GM18505 (cell line): ENCODE data around the gene SERPINB10.

Source experiments
- ATAC-seq: cut with Tn5 transposase; IDR thresholded peaks from one replicate; pipeline ENCODE4 v1.9.1; 2021; ENCODE audit not compliant: unreplicated experiment
- POLR2A ChIP-seq: IDR thresholded peaks from 4 replicates; pipeline ENCODE4 v1.6.1; 2011; ENCODE audit warnings: borderline replicate concordance; ENCODE audit not compliant: insufficient read depth, insufficient read length; ENCODE audit errors: extremely low read depth

SERPINB10 gene

DNA sequence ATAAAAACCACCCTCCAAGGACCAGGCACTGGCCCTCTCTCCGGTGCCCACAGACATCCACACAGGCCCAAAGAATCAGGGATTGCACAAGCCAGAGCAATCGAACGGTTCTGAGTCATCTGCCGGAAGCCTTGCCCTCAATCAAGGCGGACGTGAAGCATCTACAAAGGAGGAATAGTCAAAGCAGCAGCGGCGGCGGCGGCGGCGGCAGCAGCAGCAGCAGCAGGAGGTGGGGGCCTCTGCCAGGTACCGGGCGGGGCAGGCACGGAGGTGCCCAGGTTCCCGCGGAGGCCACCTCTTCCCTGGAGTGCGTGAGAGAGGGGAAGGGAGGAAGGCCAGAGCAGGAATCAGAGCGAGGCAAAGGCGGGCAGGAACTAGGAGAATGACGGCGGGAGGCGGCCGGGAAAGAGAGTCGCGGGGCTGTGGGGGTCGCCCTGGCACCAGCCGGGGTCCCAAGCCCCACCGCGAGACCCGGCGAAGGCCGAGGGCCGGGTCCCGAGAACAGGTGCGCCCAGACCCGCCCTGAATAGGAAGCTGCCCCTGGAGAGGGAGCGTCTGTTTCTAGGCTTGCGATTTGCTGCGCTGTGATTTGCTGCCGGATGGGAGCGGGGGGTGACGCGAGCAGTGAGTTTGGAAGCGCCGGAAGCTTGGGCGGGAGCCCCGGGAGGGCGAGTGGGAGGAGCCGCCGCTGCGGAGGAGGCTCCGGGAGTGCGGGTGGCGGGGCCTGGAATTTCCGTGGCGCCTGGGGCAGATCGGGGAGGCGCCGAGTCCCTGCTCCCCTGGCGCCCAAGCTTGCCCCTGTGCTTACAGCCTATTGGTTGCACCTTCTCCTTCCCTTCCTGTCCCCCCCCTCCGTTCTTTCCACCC, 62.4 kb downstream of the SERPINB10 start, which contains the start of gene SERPINB8:
TSS of gene SERPINB8 (plus strand) at position 140 of the 867 bp plus-strand sequence. CDS start 8,228 bp downstream, outside the sequence.
- peak; percentile 83 for TF ChIP-seq POLR2A
- peak; percentile 92 for ATAC-seq

DNA sequence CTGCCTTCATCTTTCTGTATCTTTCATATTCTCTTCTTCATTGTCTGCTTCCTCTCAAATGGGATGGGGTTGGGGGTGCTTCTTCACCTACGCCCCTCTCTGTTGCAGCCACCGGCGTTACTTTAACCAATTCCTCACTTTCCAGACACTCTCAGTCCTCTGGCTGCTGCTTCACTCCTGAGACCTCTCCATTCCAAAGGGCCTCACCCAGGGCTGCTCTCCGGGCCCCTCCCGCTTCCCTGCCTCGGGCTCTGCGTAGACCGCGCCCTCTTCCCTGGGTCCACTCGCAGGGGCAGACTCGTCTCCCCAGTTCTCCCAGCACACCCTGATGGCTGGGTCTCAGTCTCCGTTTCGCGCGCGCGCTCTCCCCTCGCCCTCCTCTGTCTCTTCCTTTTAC, 63.0 kb downstream of the SERPINB10 start:
- TF ChIP-seq POLR2A = no peak
- ATAC-seq = no peak

DNA sequence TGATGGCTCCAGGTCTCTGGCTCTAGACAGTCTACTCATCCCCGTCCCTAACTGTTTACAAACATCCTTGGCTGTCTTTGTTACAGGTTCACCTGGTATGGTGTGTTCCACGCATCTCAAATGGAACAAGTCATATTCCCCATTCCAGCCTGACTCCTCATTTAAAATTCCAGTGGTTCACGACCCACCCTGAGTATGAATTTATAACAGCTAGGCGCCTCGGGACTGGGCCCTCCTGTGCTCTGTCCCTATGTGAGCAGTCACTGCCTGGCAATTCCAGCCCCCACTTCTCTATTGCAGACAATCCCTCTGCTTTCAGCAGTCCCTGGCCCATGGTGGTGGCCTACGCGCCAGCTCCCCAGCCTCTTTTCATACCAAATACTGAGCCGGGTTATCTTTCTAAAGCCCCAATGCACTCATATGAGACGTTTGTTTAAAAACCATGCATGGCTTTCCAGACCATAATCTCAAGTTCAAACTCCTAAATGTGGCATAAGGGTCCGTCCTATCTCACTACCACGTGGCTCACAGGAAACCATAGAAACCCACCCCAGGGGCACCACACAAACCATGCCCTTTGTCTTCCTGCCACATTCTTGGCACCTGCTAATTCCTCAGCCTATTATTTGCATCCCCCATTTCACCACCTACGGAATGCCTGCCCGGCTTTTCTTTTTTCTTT, 63.7 kb downstream of the SERPINB10 start:
- ATAC-seq = no peak
- TF ChIP-seq POLR2A = no peak

DNA sequence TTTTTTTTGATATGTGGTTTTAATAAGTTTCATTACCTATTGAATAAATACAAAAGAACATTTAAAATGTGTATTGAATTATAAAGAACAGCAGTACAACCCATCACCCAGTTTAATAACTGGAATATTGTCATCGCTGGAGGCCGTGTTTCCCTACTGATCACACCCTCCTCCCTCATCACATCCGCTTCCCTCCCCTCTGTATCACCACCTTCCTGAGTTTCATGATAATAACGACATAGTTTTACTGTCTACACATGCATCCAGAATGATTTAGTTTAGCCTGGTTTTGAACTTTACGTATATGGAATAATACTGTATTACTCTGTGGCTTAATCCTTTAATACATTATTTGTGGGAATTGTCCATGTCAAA, 64.2 kb downstream of the SERPINB10 start:
- no peak for ATAC-seq
- TF ChIP-seq POLR2A = no peak

DNA sequence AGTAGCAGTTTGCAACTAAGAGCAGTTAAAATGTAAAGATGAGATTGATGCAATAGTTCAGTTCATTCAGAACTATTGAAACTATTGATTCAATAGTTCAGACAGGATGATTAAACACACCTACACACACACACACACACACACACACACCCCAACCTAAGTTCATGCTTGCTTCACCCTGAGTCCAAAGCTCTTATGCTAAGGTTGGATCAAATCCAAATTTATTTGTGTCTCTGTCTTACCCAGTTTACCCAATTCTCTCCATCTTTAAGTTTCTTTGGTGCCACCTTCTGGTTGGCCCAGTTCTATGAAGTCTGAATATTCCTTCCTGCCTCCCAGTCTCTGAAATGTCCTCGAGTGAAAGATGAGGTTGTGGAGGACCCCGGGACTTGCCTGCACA, 67.2 kb downstream of the SERPINB10 start:
- ATAC-seq = no peak
- TF ChIP-seq POLR2A = no peak

DNA sequence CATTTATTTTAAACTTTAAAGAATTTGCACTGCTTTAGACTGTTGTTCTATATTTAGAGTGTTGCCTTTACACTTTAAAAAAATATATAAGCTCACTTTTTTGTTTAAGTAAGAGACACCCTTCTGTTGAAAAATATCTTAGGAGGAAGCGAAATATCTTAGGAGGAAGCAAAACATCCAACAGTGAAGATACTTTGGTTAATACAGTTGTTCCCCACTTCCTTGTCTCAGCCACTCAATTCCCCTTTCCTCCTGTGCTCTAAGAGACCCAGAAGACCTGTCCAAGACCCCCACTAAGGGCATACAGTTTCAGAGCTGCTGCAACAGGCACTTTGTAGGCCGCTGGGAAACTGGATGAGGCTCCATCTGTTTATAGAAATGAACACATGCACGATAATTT, 67.9 kb downstream of the SERPINB10 start:
- ATAC-seq = no peak

DNA sequence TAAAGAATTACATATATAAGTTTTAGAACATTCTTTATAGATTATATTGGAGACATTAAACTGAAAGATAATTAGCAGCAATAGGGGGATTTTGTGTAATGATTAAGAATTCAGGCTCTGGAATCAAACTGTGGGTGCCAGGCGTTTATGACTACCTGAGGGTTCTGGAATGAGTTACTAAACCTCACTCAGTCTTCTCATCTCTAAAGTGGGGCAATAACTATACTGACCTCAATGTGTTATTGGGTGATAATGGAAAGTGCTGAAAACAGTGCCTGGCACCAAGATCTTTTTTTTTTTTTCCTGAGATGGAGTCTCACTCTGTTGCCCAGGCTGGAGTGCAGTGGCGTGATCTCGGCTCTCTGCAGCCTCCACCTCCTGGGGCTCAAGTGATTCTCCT, 69.3 kb downstream of the SERPINB10 start:
- ATAC-seq = no peak
- TF ChIP-seq POLR2A = no peak

More for the DNA sequence above, 67.9 kb downstream of the SERPINB10 start:
- TF ChIP-seq POLR2A = no peak

GRCh38 chr18:63979409-63979920, 71.7 kb downstream of the SERPINB10 start:
- ATAC-seq = peak; percentile 67

GRCh38 chr18:63980027-63980426, 72.3 kb downstream of the SERPINB10 start:
- TF ChIP-seq POLR2A = no peak
- ATAC-seq = no peak

More at GRCh38 chr18:63979409-63979920, 71.7 kb downstream of the SERPINB10 start:
- TF ChIP-seq POLR2A = no peak

DNA sequence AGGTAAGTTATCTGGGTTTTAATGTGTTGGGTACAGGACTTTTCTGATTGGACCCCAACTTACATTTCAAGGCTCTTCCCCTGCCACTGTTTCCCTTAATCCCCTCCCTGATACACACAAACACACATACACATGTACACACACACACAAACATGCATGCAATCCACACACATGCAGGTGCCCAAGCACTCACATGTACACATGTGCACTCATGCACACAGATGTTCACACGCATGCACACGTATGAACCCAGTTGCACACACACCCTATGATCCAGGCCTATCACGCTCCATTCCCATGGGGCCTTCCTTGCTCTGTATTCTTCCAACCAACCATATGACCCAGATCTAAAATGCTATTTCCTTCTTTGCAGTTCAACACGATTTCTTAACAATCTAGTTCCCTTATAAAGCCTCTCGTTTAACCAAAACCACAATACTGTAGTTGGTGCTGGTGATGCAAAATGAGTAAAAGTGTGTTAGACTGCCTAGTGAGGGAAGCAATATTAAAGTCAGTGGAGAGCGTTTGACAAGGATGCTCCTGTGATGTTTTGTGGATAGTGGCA, 73.2 kb downstream of the SERPINB10 start:
- no peak for ATAC-seq

GRCh38 chr18:63981719-63982118, 74.0 kb downstream of the SERPINB10 start:
- ATAC-seq = no peak
- no peak for TF ChIP-seq POLR2A

More for the DNA sequence above, 73.2 kb downstream of the SERPINB10 start:
- TF ChIP-seq POLR2A = no peak

GRCh38 chr18:63982361-63982760, 74.6 kb downstream of the SERPINB10 start:
- no peak for TF ChIP-seq POLR2A
- no peak for ATAC-seq
